ENCODE data around the gene PLXDC1. TPM values are rescaled to one million over a fixed set of nuclear protein-coding genes. Genes with fewer than 3 reads are reported as not detected.

The PLXDC1 gene
- total RNA-seq, 1 donor from 2014 or later: 2.3 TPM

GRCh38 chr17:39151943-39152818 lies 744 bp upstream of the PLXDC1 start:
- no peak for TF ChIP-seq CTCF (IDR thresholded peaks at IDR 0.05; ENCODE audit: unreplicated experiment)
- peaks cover 16% of the 10 kb centered on the region for H3K4me1 Mint-ChIP-seq (ENCODE audit: low read depth)
- no peaks in the 10 kb centered on the region for H3K9me3 Mint-ChIP-seq (ENCODE audit: low read depth)
- H3K4me3 Mint-ChIP-seq (ENCODE audit: low read depth): peak overlapping the region; percentile 95
- H3K27ac Mint-ChIP-seq: peak overlapping the region; percentile 100
- peaks cover 35% of the 10 kb centered on the region for H3K27me3 Mint-ChIP-seq
- peaks cover 7% of the 10 kb centered on the region for H3K36me3 Mint-ChIP-seq (ENCODE audit: insufficient read depth)
- no peak for DNase-seq (ENCODE audit: low spot score, unreplicated experiment)

GRCh38 chr17:39150795-39151149 lies 665 bp downstream of the PLXDC1 start:
- Mint-ChIP-seq H3K36me3 (ENCODE audit: insufficient read depth) (peaks cover 7% of the 10 kb centered on the region), H3K27me3 (peaks cover 28% of the 10 kb centered on the region), H3K27ac (peak overlapping the region; percentile 78), H3K4me1 (ENCODE audit: low read depth) (peaks cover 16% of the 10 kb centered on the region), H3K4me3 (ENCODE audit: low read depth) (peak overlapping the region; percentile 72), H3K9me3 (ENCODE audit: low read depth) (no peaks in the 10 kb centered on the region)
- no peak for DNase-seq (ENCODE audit: low spot score, unreplicated experiment)
- TF ChIP-seq CTCF (IDR thresholded peaks at IDR 0.05; ENCODE audit: unreplicated experiment): no peak

GRCh38 chr17:39150104-39150634 lies 1.3 kb downstream of the PLXDC1 start:
- Mint-ChIP-seq H3K27me3 (peaks cover 34% of the 10 kb centered on the region), H3K9me3 (ENCODE audit: low read depth) (no peaks in the 10 kb centered on the region)

GRCh38 chr17:39147221-39148185 lies 3.9 kb downstream of the PLXDC1 start:
- H3K4me1 Mint-ChIP-seq (ENCODE audit: low read depth): peaks cover 7% of the 10 kb centered on the region
- TF ChIP-seq CTCF (IDR thresholded peaks at IDR 0.05; ENCODE audit: unreplicated experiment): no peak
- H3K27me3 Mint-ChIP-seq: peaks cover 34% of the 10 kb centered on the region
- DNase-seq (ENCODE audit: low spot score, unreplicated experiment): no peak
- no peak overlapping the region for H3K27ac Mint-ChIP-seq
- H3K36me3 Mint-ChIP-seq (ENCODE audit: insufficient read depth): no peaks in the 10 kb centered on the region
- H3K9me3 Mint-ChIP-seq (ENCODE audit: low read depth): no peaks in the 10 kb centered on the region
- H3K4me3 Mint-ChIP-seq (ENCODE audit: low read depth): no peak overlapping the region

More at GRCh38 chr17:39150104-39150634, 1.3 kb downstream of the PLXDC1 start:
- Mint-ChIP-seq H3K27ac (no peak overlapping the region), H3K36me3 (ENCODE audit: insufficient read depth) (peaks cover 7% of the 10 kb centered on the region), H3K4me3 (ENCODE audit: low read depth) (peak overlapping the region; percentile 72), H3K4me1 (ENCODE audit: low read depth) (peaks cover 16% of the 10 kb centered on the region)
- TF ChIP-seq CTCF (IDR thresholded peaks at IDR 0.05; ENCODE audit: unreplicated experiment): no peak
- no peak for DNase-seq (ENCODE audit: low spot score, unreplicated experiment)

GRCh38 chr17:39146273-39146672 lies 5.2 kb downstream of the PLXDC1 start:
- Mint-ChIP-seq H3K36me3 (ENCODE audit: insufficient read depth) (no peaks in the 10 kb centered on the region), H3K4me3 (ENCODE audit: low read depth) (no peak overlapping the region), H3K27me3 (peaks cover 34% of the 10 kb centered on the region), H3K27ac (no peak overlapping the region), H3K9me3 (ENCODE audit: low read depth) (peaks cover 3% of the 10 kb centered on the region), H3K4me1 (ENCODE audit: low read depth) (no peaks in the 10 kb centered on the region)
- no peak for TF ChIP-seq CTCF (IDR thresholded peaks at IDR 0.05; ENCODE audit: unreplicated experiment)
- DNase-seq (ENCODE audit: low spot score, unreplicated experiment): no peak
